ENCODE data around the gene CDC73. TPM values are rescaled to one million over a fixed set of nuclear protein-coding genes. Genes with fewer than 3 reads are reported as not detected.

The CDC73 gene
- total and polyA plus RNA-seq, 9 donors: 11.9 to 59.2 (median 52.0) TPM

GRCh38 chr1:193104502-193104906 is 17.3 kb upstream of the CDC73 start:
- no peak for TF ChIP-seq EP300 (IDR thresholded peaks at IDR 0.05)
- TF ChIP-seq POLR2A (IDR thresholded peaks at IDR 0.05): no peak
- no peak for TF ChIP-seq CTCF (IDR thresholded peaks at IDR 0.05)
- H3K4me1 ChIP-seq (ENCODE audit: insufficient read depth): peaks cover 2% of the 10 kb centered on the region
- H3K27me3 ChIP-seq: no peaks in the 10 kb centered on the region
- no peaks in the 10 kb centered on the region for H3K9me3 ChIP-seq
- H3K36me3 ChIP-seq: no peaks in the 10 kb centered on the region
- peak overlapping the region; percentile 74 for H3K4me3 ChIP-seq
- 0 to 1% (median 0%) methylated on average over 24 of the region's 24 CpGs for WGBS, 3 donors
- peak overlapping the region; percentile 70 to 88 for H3K27ac ChIP-seq
- intact Hi-C loops (cut with DNase I): loop anchor here in 1 of 4 donors (2.0 to 10.0 kb wide), 2 partner anchors 16 to 50 kb away; partner anchors contain the start of genes RO60 and UCHL5
- DNase-seq: peak in 4 of 5 donors; percentile 37 to 51 (median 44)

- TF ChIP-seq CTCF (IDR thresholded peaks at IDR 0.05) (peak in 2 of 3 donors; percentile 15 to 24), EP300 (IDR thresholded peaks at IDR 0.05) (no peak), POLR2A (IDR thresholded peaks at IDR 0.05) (peak; percentile 29)
- WGBS, 3 donors: 0% methylated on average over 47 to 73 of the region's 73 CpGs
- H3K27ac ChIP-seq: peak within 1 kb of the TSS; percentile 70 to 88
- no peaks in the 10 kb centered on the region for H3K36me3 ChIP-seq
- DNase-seq: peak; percentile 82 to 89 (median 86)
- H3K4me1 ChIP-seq (ENCODE audit: insufficient read depth): peaks cover 2% of the 10 kb centered on the region
- H3K27me3 ChIP-seq: no peaks in the 10 kb centered on the region
- no peaks in the 10 kb centered on the region for H3K9me3 ChIP-seq
- H3K4me3 ChIP-seq: peak within 1 kb of the TSS; percentile 74
- intact Hi-C loops (cut with DNase I): loop anchor here in 1 of 4 donors (2.0 to 10.0 kb wide), 2 partner anchors 16 to 50 kb away; partner anchors contain the start of genes RO60 and UCHL5
Observed at GRCh38 chr1:193104907-193105820, 16.7 kb upstream of the CDC73 start, which contains the start of gene GLRX2. GLRX2 (minus strand) TSS chr1:193105414; CDS start chr1:193105382, 32 bp downstream.

- H3K9me3 ChIP-seq: no peaks in the 10 kb centered on the region
- H3K4me1 ChIP-seq (ENCODE audit: insufficient read depth): peaks cover 2% of the 10 kb centered on the region
- peak overlapping the region; percentile 74 for H3K4me3 ChIP-seq
- TF ChIP-seq POLR2A (IDR thresholded peaks at IDR 0.05): no peak
- TF ChIP-seq CTCF (IDR thresholded peaks at IDR 0.05): no peak
- no peak for TF ChIP-seq EP300 (IDR thresholded peaks at IDR 0.05)
- no peaks in the 10 kb centered on the region for H3K36me3 ChIP-seq
- no peak for DNase-seq
- no peaks in the 10 kb centered on the region for H3K27me3 ChIP-seq
- WGBS, 3 donors: 33 to 42% (median 37%) methylated on average over 4 of the region's 4 CpGs
- intact Hi-C loops (cut with DNase I): loop anchor here in 1 of 4 donors (2.0 to 10.0 kb wide), 2 partner anchors 15 to 51 kb away; partner anchors contain the start of genes RO60 and UCHL5
- H3K27ac ChIP-seq: peak overlapping the region in 1 of 2 donors; percentile 88
Observed at GRCh38 chr1:193105821-193106177, 16.0 kb upstream of the CDC73 start.

- H3K4me1 ChIP-seq (ENCODE audit: insufficient read depth): peaks cover 2% of the 10 kb centered on the region
- no peak overlapping the region for H3K4me3 ChIP-seq
- no peaks in the 10 kb centered on the region for H3K27me3 ChIP-seq
- H3K9me3 ChIP-seq: no peaks in the 10 kb centered on the region
- no peaks in the 10 kb centered on the region for H3K36me3 ChIP-seq
- 78 to 84% (median 81%) methylated on average over 3 of the region's 3 CpGs for WGBS, 3 donors
- intact Hi-C loops (cut with DNase I): loop anchor here in 1 of 4 donors (10.0 kb wide), 1 partner anchor 54 kb away; the partner anchor contains the start of genes RO60 and UCHL5
- no peak for DNase-seq
- H3K27ac ChIP-seq: no peak overlapping the region
- TF ChIP-seq POLR2A (IDR thresholded peaks at IDR 0.05) (no peak), EP300 (IDR thresholded peaks at IDR 0.05) (no peak), CTCF (IDR thresholded peaks at IDR 0.05) (no peak)
Observed at GRCh38 chr1:193108471-193108870, 13.4 kb upstream of the CDC73 start.

Measured in ovary (tissue), 9 donors.